Right lobe of liver (tissue), 6 donors: ENCODE results near the gene HPDL. TPM values are rescaled to one million over a fixed set of nuclear protein-coding genes. Genes with fewer than 3 reads are reported as not detected.

ENCODE experiments used
- ATAC-seq, 4 donors: fragments of 200-7000 bp; cut with Tn5 transposase; one replicate each; pipeline ENCODE4 v1.9.1; 2020; ENCODE audit warnings: mild to moderate bottlenecking in 4 of 4, moderate library complexity in 4 of 4
- DNase-seq, 3 donors: peaks; one replicate each; pipeline ENCODE4 v3.0.0-alpha.2; 2020
- H3K27ac ChIP-seq, 3 donors: fragments of 200-600 bp; one replicate each; pipeline ENCODE4 v1.8.0; 2022
- H3K27me3 ChIP-seq, 2 donors: fragments of 200-600 bp; one replicate each; pipeline ENCODE4 v1.8.0; 2022
- H3K36me3 ChIP-seq, 4 donors: fragments of 200-600 bp; sonication (generic) in 1 of 4; one replicate each; pipeline versions ENCODE4 v1.5.1 to v1.8.0; 2017 to 2022; ENCODE audit warnings: control low read depth in 1 of 4
- H3K4me1 ChIP-seq, 4 donors: fragments of 200-600 bp; sonication (generic) in 1 of 4; one replicate each; pipeline versions ENCODE4 v1.5.1 to v1.8.0; 2017 to 2022; ENCODE audit warnings: control low read depth in 1 of 4
- H3K4me3 ChIP-seq, 3 donors: fragments of 200-600 bp; one replicate each; pipeline ENCODE4 v1.8.0; 2022
- H3K9me3 ChIP-seq, 4 donors: fragments of 200-600 bp; sonication (generic) in 1 of 4; one replicate each; pipeline versions ENCODE4 v1.5.1 to v1.8.0; 2017 to 2022; ENCODE audit warnings: control low read depth in 1 of 4
- POLR2A ChIP-seq: fragments of 450-650 bp; IDR thresholded peaks from one replicate; pipeline ENCODE4 v1.6.1; 2017; ENCODE audit warnings: antibody characterized with exemption, mild to moderate bottlenecking
- WGBS: methylation state at CpG from one replicate; pipeline ENCODE4 v1.1.6; 2018; ENCODE audit warnings: low coverage, low lambda C conversion rate; ENCODE audit not compliant: insufficient coverage; ENCODE audit errors: missing lambda C conversion rate; 5-methylcytosine and 5-hydroxymethylcytosine counted together
- intact Hi-C, 2 donors: fragments of 100-400 bp; cut with DNase I; formaldehyde crosslinking; loops; one replicate each; pipeline versions ENCODE4 v1.11.2 to v1.14.1; 2022
- total RNA-seq, 6 experiments: library from RNA; depleted of rRNA in 2 of 6; stranded (reverse); fragments of >200 nt in 2 of 6; fragmentation: NEBNext Ultra II Directional in 3 of 6; extraction: Animal tissue kit (Norgen Biotek cat#: 25700) in 3 of 6; gene quantifications; one replicate each; pipeline versions ENCODE4 v1.1.0 to v1.2.4, GENCODE V29; 2016 to 2023
- TF ChIP-seq, protein P1 (sequence below), 4 donors: fragments of 200-600 bp in 3 of 4; fragments of 450-650 bp in 1 of 4; IDR thresholded peaks; one replicate each; pipeline versions ENCODE4 v1.5.1 to v1.8.0; 2016 to 2022; ENCODE audit warnings: antibody characterized with exemption in 4 of 4, mild to moderate bottlenecking in 2 of 4
- donor health status: DM: no; HTN: yes; CAD: no.
- donor health status: DM: no; HTN: no; CAD: no.
- donor health status: DM: no; HTN: no; CAD: no.
- donor health status: DM: no; HTN: yes; CAD: no.
- donor health status: DM: no; HTN: yes; CAD: no.

Gene HPDL
- total RNA-seq, 6 experiments from 2014 or later = 0.25 to 0.56 TPM; not detected in 4

GRCh38 chr1:45354838-45355237 lies 28.1 kb downstream of the HPDL start:
- Histone ChIP-seq H3K27me3 (no peaks in the 10 kb centered on the region), H3K4me3 (no peak overlapping the region), H3K27ac (no peak overlapping the region), H3K9me3 (no peaks in the 10 kb centered on the region), H3K36me3 (no peaks in the 10 kb centered on the region), H3K4me1 (peaks cover 0 to 3% (median 1%) of the 10 kb centered on the region in 4 donors)
- DNase-seq (no peak), ATAC-seq (no peak)
- TF ChIP-seq POLR2A = no peak
- TF ChIP-seq, protein P1, sequence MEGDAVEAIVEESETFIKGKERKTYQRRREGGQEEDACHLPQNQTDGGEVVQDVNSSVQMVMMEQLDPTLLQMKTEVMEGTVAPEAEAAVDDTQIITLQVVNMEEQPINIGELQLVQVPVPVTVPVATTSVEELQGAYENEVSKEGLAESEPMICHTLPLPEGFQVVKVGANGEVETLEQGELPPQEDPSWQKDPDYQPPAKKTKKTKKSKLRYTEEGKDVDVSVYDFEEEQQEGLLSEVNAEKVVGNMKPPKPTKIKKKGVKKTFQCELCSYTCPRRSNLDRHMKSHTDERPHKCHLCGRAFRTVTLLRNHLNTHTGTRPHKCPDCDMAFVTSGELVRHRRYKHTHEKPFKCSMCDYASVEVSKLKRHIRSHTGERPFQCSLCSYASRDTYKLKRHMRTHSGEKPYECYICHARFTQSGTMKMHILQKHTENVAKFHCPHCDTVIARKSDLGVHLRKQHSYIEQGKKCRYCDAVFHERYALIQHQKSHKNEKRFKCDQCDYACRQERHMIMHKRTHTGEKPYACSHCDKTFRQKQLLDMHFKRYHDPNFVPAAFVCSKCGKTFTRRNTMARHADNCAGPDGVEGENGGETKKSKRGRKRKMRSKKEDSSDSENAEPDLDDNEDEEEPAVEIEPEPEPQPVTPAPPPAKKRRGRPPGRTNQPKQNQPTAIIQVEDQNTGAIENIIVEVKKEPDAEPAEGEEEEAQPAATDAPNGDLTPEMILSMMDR (IDR thresholded peaks at IDR 0.05) = no peak
- intact Hi-C loops = loop anchor here (5.0 to 10.0 kb wide), 3 partner anchors 137 to 210 kb away; partner anchors contain the start of gene TESK2 (in 1 of the 2)
- 100% methylated on average over 3 of the region's 4 CpGs for WGBS

DNA sequence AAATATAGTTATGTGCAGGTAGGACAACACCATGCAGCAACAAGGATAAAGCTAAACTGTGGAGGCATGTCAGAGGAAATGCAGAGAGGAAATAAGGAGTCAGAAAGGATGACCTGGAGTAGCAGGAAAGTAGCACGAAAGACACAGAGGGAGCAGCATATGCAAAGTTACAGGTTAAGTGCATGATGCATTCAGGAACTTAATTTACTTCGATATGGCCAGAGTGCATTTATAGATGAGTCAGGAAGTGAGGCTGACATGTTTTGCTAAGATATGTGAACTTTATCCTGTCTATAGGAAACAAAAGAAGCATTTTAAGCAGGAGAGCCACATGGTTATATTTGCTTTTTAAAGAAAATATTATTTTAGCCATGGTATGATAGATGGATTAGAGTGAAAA lies 29.0 kb downstream of the HPDL start:
- WGBS = 50% methylated on average over 2 of the region's 2 CpGs
- no peak for TF ChIP-seq POLR2A
- TF ChIP-seq, protein P1 (IDR thresholded peaks at IDR 0.05) = no peak
- intact Hi-C loops = loop anchor here (5.0 to 10.0 kb wide), 3 partner anchors 137 to 209 kb away; partner anchors contain the start of gene TESK2 (in 1 of the 2)

DNA sequence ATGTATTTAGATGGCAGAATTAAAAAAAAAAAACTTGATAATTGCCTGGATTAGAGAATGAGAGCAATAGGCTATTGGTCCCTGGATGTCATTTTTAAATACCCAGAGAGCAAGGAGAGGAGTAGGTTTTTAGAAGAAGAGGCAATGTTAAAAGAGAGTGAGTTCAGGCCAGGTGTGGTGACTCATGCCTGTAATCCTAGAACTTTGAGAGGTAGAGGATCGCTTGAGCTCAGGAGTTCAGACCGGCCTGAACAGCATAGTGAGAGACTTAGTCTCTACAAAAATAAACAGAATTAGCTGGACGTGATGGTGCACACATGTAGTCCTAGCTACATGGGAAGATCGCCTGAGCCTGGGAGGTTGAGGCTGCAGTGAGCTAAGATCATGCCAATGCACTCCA lies 29.5 kb downstream of the HPDL start:
- Histone ChIP-seq H3K27ac (no peak overlapping the region), H3K36me3 (no peaks in the 10 kb centered on the region), H3K27me3 (no peaks in the 10 kb centered on the region), H3K4me1 (peaks cover 0 to 16% (median 8%) of the 10 kb centered on the region in 4 donors), H3K4me3 (no peak overlapping the region), H3K9me3 (no peaks in the 10 kb centered on the region)
- DNase-seq (no peak), ATAC-seq (no peak)
- TF ChIP-seq, protein P1 (IDR thresholded peaks at IDR 0.05) = no peak
- 95% methylated on average over 4 of the region's 4 CpGs for WGBS
- intact Hi-C loops = loop anchor here (5.0 to 10.0 kb wide), 3 partner anchors 136 to 209 kb away; partner anchors contain the start of gene TESK2 (in 1 of the 2)

More for the DNA sequence above, 29.0 kb downstream of the HPDL start:
- ATAC-seq (no peak), DNase-seq (no peak)
- no peaks in the 10 kb centered on the region for H3K9me3 ChIP-seq
- no peak overlapping the region for H3K27ac ChIP-seq
- H3K27me3 ChIP-seq = no peaks in the 10 kb centered on the region
- no peaks in the 10 kb centered on the region for H3K36me3 ChIP-seq
- H3K4me1 ChIP-seq = peaks cover 0 to 11% (median 6%) of the 10 kb centered on the region in 4 donors
- no peak overlapping the region for H3K4me3 ChIP-seq

GRCh38 chr1:45359882-45360513 lies 33.3 kb downstream of the HPDL start:
- ATAC-seq (peak; percentile 72 to 82 (median 74)), DNase-seq (peak in 1 of 3 donors; percentile 42)
- intact Hi-C loops = loop anchor here (5.0 to 10.0 kb wide), 3 partner anchors 132 to 205 kb away; partner anchors contain the start of gene TESK2 (in 1 of the 2)
- no peaks in the 10 kb centered on the region for H3K9me3 ChIP-seq
- H3K27me3 ChIP-seq = no peaks in the 10 kb centered on the region
- H3K4me1 ChIP-seq = peaks cover 0 to 22% (median 8%) of the 10 kb centered on the region in 4 donors
- peak overlapping the region; percentile 48 to 67 (median 59) for H3K27ac ChIP-seq
- H3K4me3 ChIP-seq = no peak overlapping the region
- H3K36me3 ChIP-seq = no peaks in the 10 kb centered on the region
- TF ChIP-seq, protein P1 (IDR thresholded peaks at IDR 0.05) = peak; percentile 66 to 76 (median 68)
- TF ChIP-seq POLR2A = no peak
- WGBS = 23% methylated on average over 7 of the region's 7 CpGs
